IMR-90 (cell line): ENCODE data around the gene TENT5A.

ENCODE experiments used
- BHLHE40 ChIP-seq: fragments of 150-350 bp; IDR thresholded peaks from 2 replicates; pipeline ENCODE4 v1.6.1; 2016; ENCODE audit warnings: mild to moderate bottlenecking, low read depth, low read length
- FOS ChIP-seq: fragments of 150-350 bp; IDR thresholded peaks from 2 replicates; pipeline ENCODE4 v1.6.1; 2016; ENCODE audit warnings: low read depth, low read length
- MAFK ChIP-seq: IDR thresholded peaks from 2 replicates; pipeline ENCODE4 v1.6.1; 2012; ENCODE audit warnings: low read depth, low read length, improper control_type of control experiment
- MAZ ChIP-seq: IDR thresholded peaks from 2 replicates; pipeline ENCODE4 v1.6.1; 2012; ENCODE audit warnings: low read depth, mild to moderate bottlenecking, low read length, improper control_type of control experiment, moderate library complexity, borderline replicate concordance
- NFE2L2 ChIP-seq: fragments of 150-350 bp; IDR thresholded peaks from 2 replicates; pipeline ENCODE4 v1.6.1; 2016; ENCODE audit warnings: low read depth, mild to moderate bottlenecking, low read length
- POLR2A ChIP-seq: IDR thresholded peaks from 2 replicates; pipeline ENCODE4 v1.6.1; 2012; ENCODE audit warnings: mild to moderate bottlenecking, low read depth, low read length
- RFX5 ChIP-seq: IDR thresholded peaks from 2 replicates; pipeline ENCODE4 v1.8.0; 2012; ENCODE audit warnings: low read depth, mild to moderate bottlenecking, low read length, moderate library complexity
- SMC3 ChIP-seq: fragments of 150-350 bp; IDR thresholded peaks from 2 replicates; pipeline ENCODE4 v1.6.1; 2016; ENCODE audit warnings: low read depth, mild to moderate bottlenecking, antibody characterized with exemption, low read length, moderate library complexity
- TF ChIP-seq, protein P1 (sequence below): conservative IDR thresholded peaks from 2 replicates; pipeline ENCODE4 v1.5.1; 2012; ENCODE audit warnings: mild to moderate bottlenecking, low read depth, low read length, improper control_type of control experiment

- TF ChIP-seq SMC3 (no peak), POLR2A (no peak), NFE2L2 (no peak), MAZ (no peak), BHLHE40 (no peak), FOS (no peak), RFX5 (no peak), MAFK (no peak)
- TF ChIP-seq, protein P1, sequence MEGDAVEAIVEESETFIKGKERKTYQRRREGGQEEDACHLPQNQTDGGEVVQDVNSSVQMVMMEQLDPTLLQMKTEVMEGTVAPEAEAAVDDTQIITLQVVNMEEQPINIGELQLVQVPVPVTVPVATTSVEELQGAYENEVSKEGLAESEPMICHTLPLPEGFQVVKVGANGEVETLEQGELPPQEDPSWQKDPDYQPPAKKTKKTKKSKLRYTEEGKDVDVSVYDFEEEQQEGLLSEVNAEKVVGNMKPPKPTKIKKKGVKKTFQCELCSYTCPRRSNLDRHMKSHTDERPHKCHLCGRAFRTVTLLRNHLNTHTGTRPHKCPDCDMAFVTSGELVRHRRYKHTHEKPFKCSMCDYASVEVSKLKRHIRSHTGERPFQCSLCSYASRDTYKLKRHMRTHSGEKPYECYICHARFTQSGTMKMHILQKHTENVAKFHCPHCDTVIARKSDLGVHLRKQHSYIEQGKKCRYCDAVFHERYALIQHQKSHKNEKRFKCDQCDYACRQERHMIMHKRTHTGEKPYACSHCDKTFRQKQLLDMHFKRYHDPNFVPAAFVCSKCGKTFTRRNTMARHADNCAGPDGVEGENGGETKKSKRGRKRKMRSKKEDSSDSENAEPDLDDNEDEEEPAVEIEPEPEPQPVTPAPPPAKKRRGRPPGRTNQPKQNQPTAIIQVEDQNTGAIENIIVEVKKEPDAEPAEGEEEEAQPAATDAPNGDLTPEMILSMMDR, result no peak
These were observed 31.4 kb upstream of the TENT5A start for GRCh38 chr6:81783893-81784292.
